ENCODE data around the gene CDH13.

Gene CDH13

GRCh38 chr16:83005653-83006160, 378.9 kb downstream of the CDH13 start:
- no peak overlapping the region for H3K27ac ChIP-seq (ENCODE audit: low read depth, low read length)
- H3F3A ChIP-seq (ENCODE audit: control insufficient read depth, insufficient read depth), result no peaks in the 10 kb centered on the region
- no peak overlapping the region for H3K4me3 ChIP-seq (ENCODE audit: low read length)
- TF ChIP-seq EZH2phosphoT487 (IDR thresholded peaks at IDR 0.05; ENCODE audit: borderline replicate concordance, low read length) (no peak), CTCF (IDR thresholded peaks at IDR 0.05; ENCODE audit: low read depth, low read length, poor library complexity, severe bottlenecking) (no peak)
- H3K27me3 ChIP-seq (ENCODE audit: control insufficient read depth, low read length), result no peaks in the 10 kb centered on the region
- H3K79me2 ChIP-seq (ENCODE audit: control insufficient read depth, low read length), result no peaks in the 10 kb centered on the region
- no peaks in the 10 kb centered on the region for H3K9me3 ChIP-seq (ENCODE audit: control insufficient read depth, insufficient read depth, low read length)
- no peaks in the 10 kb centered on the region for H3K36me3 ChIP-seq (ENCODE audit: control insufficient read depth, low read length)
- H3K9me2 ChIP-seq (replicated peaks; ENCODE audit: control insufficient read depth, low read length), result no peaks in the 10 kb centered on the region
- H4K20me1 ChIP-seq (ENCODE audit: control insufficient read depth, insufficient read depth, low read depth, low read length), result no peaks in the 10 kb centered on the region
- no peak overlapping the region for H3K4me2 ChIP-seq (ENCODE audit: low read length)
- H3K4me1 ChIP-seq (ENCODE audit: control insufficient read depth, low read length), result no peaks in the 10 kb centered on the region

- H3K36me3 ChIP-seq (ENCODE audit: control insufficient read depth, low read length), result no peaks in the 10 kb centered on the region
- no peaks in the 10 kb centered on the region for H3K9me2 ChIP-seq (replicated peaks; ENCODE audit: control insufficient read depth, low read length)
- no peaks in the 10 kb centered on the region for H4K20me1 ChIP-seq (ENCODE audit: control insufficient read depth, insufficient read depth, low read depth, low read length)
- H3K27me3 ChIP-seq (ENCODE audit: control insufficient read depth, low read length), result no peaks in the 10 kb centered on the region
- no peaks in the 10 kb centered on the region for H3K9me3 ChIP-seq (ENCODE audit: control insufficient read depth, insufficient read depth, low read length)
- H3K79me2 ChIP-seq (ENCODE audit: control insufficient read depth, low read length), result no peaks in the 10 kb centered on the region
- H3F3A ChIP-seq (ENCODE audit: control insufficient read depth, insufficient read depth), result no peaks in the 10 kb centered on the region
- no peak overlapping the region for H3K4me2 ChIP-seq (ENCODE audit: low read length)
- no peak overlapping the region for H3K4me3 ChIP-seq (ENCODE audit: low read length)
- no peaks in the 10 kb centered on the region for H3K4me1 ChIP-seq (ENCODE audit: control insufficient read depth, low read length)
- TF ChIP-seq CTCF (IDR thresholded peaks at IDR 0.05; ENCODE audit: low read depth, low read length, poor library complexity, severe bottlenecking) (no peak), EZH2phosphoT487 (IDR thresholded peaks at IDR 0.05; ENCODE audit: borderline replicate concordance, low read length) (no peak)
- H3K27ac ChIP-seq (ENCODE audit: low read depth, low read length), result no peak overlapping the region
Measured at GRCh38 chr16:83010776-83011720, 384.3 kb downstream of the CDH13 start.

GRCh38 chr16:83011939-83012338, 385.2 kb downstream of the CDH13 start:
- H3K36me3 ChIP-seq (ENCODE audit: control insufficient read depth, low read length), result no peaks in the 10 kb centered on the region
- no peaks in the 10 kb centered on the region for H3F3A ChIP-seq (ENCODE audit: control insufficient read depth, insufficient read depth)
- no peaks in the 10 kb centered on the region for H3K9me2 ChIP-seq (replicated peaks; ENCODE audit: control insufficient read depth, low read length)
- H3K27ac ChIP-seq (ENCODE audit: low read depth, low read length), result no peak overlapping the region
- no peaks in the 10 kb centered on the region for H3K27me3 ChIP-seq (ENCODE audit: control insufficient read depth, low read length)
- H3K4me1 ChIP-seq (ENCODE audit: control insufficient read depth, low read length), result no peaks in the 10 kb centered on the region
- no peak overlapping the region for H3K4me2 ChIP-seq (ENCODE audit: low read length)
- no peaks in the 10 kb centered on the region for H4K20me1 ChIP-seq (ENCODE audit: control insufficient read depth, insufficient read depth, low read depth, low read length)
- no peaks in the 10 kb centered on the region for H3K9me3 ChIP-seq (ENCODE audit: control insufficient read depth, insufficient read depth, low read length)
- H3K79me2 ChIP-seq (ENCODE audit: control insufficient read depth, low read length), result no peaks in the 10 kb centered on the region
- TF ChIP-seq EZH2phosphoT487 (IDR thresholded peaks at IDR 0.05; ENCODE audit: borderline replicate concordance, low read length) (no peak), CTCF (IDR thresholded peaks at IDR 0.05; ENCODE audit: low read depth, low read length, poor library complexity, severe bottlenecking) (no peak)
- no peak overlapping the region for H3K4me3 ChIP-seq (ENCODE audit: low read length)

All from DOHH2 (cell line).